Measurements from ENCODE around the gene UBE3A.
"Not testable (repeated sequence)": the region's sequence is repeated elsewhere in the genome, so short reads cannot be mapped to it uniquely, and the experiment has no call there.

Gene UBE3A

GRCh38 chr15:25439369-25439836, 579 bp upstream of the UBE3A start:
- DNase-seq (ENCODE audit: low read depth in 2 of 2, low spot score in 1 of 2), result no peak

- DNase-seq (ENCODE audit: low read depth in 2 of 2, low spot score in 1 of 2), result peak; percentile 3 to 22
Observed at GRCh38 chr15:25437777-25438600, 835 bp downstream of the UBE3A start.

GRCh38 chr15:25436707-25437106, 2.1 kb downstream of the UBE3A start:
- DNase-seq (ENCODE audit: low read depth in 2 of 2, low spot score in 1 of 2), result no peak

- no peak for DNase-seq (ENCODE audit: low read depth in 2 of 2, low spot score in 1 of 2)
Observed at GRCh38 chr15:25435474-25436243, 3.2 kb downstream of the UBE3A start.

GRCh38 chr15:25433118-25433865, 5.5 kb downstream of the UBE3A start:
- no peak for DNase-seq (ENCODE audit: low read depth in 2 of 2, low spot score in 1 of 2)

GRCh38 chr15:25431836-25432561, 6.8 kb downstream of the UBE3A start:
- no peak for DNase-seq (ENCODE audit: low read depth in 2 of 2, low spot score in 1 of 2)

- DNase-seq (ENCODE audit: low read depth in 2 of 2, low spot score in 1 of 2), result no peak
Observed at GRCh38 chr15:25427861-25428260, 11.0 kb downstream of the UBE3A start.

GRCh38 chr15:25426896-25427610, 11.8 kb downstream of the UBE3A start:
- DNase-seq (ENCODE audit: low read depth in 2 of 2, low spot score in 1 of 2), result no peak

GRCh38 chr15:25424073-25424472, 14.8 kb downstream of the UBE3A start:
- no peak for DNase-seq (ENCODE audit: low read depth in 2 of 2, low spot score in 1 of 2)

- DNase-seq (ENCODE audit: low read depth in 2 of 2, low spot score in 1 of 2), result no peak
Observed at GRCh38 chr15:25422021-25422420, 16.8 kb downstream of the UBE3A start.

- DNase-seq (ENCODE audit: low read depth in 2 of 2, low spot score in 1 of 2), result no peak
Observed at GRCh38 chr15:25418202-25418601, 20.6 kb downstream of the UBE3A start.

- DNase-seq (ENCODE audit: low read depth in 2 of 2, low spot score in 1 of 2), result no peak
Observed at GRCh38 chr15:25417604-25418003, 21.2 kb downstream of the UBE3A start.

- DNase-seq (ENCODE audit: low read depth in 2 of 2, low spot score in 1 of 2), result no peak
Observed at GRCh38 chr15:25416693-25417092, 22.1 kb downstream of the UBE3A start.

- DNase-seq (ENCODE audit: low read depth in 2 of 2, low spot score in 1 of 2), result no peak
Observed at GRCh38 chr15:25415707-25416106, 23.1 kb downstream of the UBE3A start.

GRCh38 chr15:25415217-25415616, 23.6 kb downstream of the UBE3A start:
- DNase-seq (ENCODE audit: low read depth in 2 of 2, low spot score in 1 of 2), result no peak

GRCh38 chr15:25410649-25411048, 28.2 kb downstream of the UBE3A start:
- no peak for DNase-seq (ENCODE audit: low read depth in 2 of 2, low spot score in 1 of 2)

- DNase-seq (ENCODE audit: low read depth in 2 of 2, low spot score in 1 of 2), result not testable (repeated sequence)
Observed at GRCh38 chr15:25409731-25410130, 29.1 kb downstream of the UBE3A start.

GRCh38 chr15:25408929-25409328, 29.9 kb downstream of the UBE3A start:
- no peak for DNase-seq (ENCODE audit: low read depth in 2 of 2, low spot score in 1 of 2)

- no peak for DNase-seq (ENCODE audit: low read depth in 2 of 2, low spot score in 1 of 2)
Observed at GRCh38 chr15:25408428-25408827, 30.4 kb downstream of the UBE3A start.

GRCh38 chr15:25407950-25408349, 30.9 kb downstream of the UBE3A start:
- DNase-seq (ENCODE audit: low read depth in 2 of 2, low spot score in 1 of 2), result no peak

Data from stimulated activated CD8-positive, alpha-beta memory T cell treated with anti-CD3 and anti-CD28 coated beads, Interleukin-4, amount 100 ng/mL, for 4 hours (primary cell).